WTC11 (cell line): ENCODE measurements around the gene CD72. TPM values are rescaled to one million over a fixed set of nuclear protein-coding genes. Genes with fewer than 3 reads are reported as not detected.

Source experiments
- ATAC-seq: fragments of 200-7000 bp; cut with Tn5 transposase; 2 replicates; pipeline ENCODE4 v1.10.0; 2021; ENCODE audit warnings: mild to moderate bottlenecking, moderate library complexity
- CTCF ChIA-PET: fragments of 300-600 bp; sonication (Branson Sonifier 250); formaldehyde crosslinking; loops from one replicate; lab custom pipeline; 2021; ENCODE audit warnings: antibody characterized with exemption; lab: Charles Lee
- POLR2A ChIA-PET: fragments of 350-600 bp; sonication (Branson Sonifier 250); formaldehyde crosslinking; loops from one replicate; lab custom pipeline; 2021; ENCODE audit warnings: antibody characterized with exemption; lab: Charles Lee
- DNase-seq: peaks from one replicate; pipeline ENCODE4 v3.0.0; 2021; ENCODE audit warnings: low spot score
- H3K27ac Mint-ChIP-seq: 2 replicates; pipeline ENCODE4 v1.8.0; 2021; ENCODE audit warnings: mixed read lengths
- H3K27me3 Mint-ChIP-seq: 2 replicates; pipeline ENCODE4 v1.8.0; 2021; ENCODE audit warnings: low read depth, mild to moderate bottlenecking, moderate library complexity, mixed read lengths
- H3K36me3 Mint-ChIP-seq: 2 replicates; pipeline ENCODE4 v1.8.0; 2021; ENCODE audit warnings: mixed read lengths
- H3K4me1 Mint-ChIP-seq: 2 replicates; pipeline ENCODE4 v1.8.0; 2022; ENCODE audit warnings: mixed read lengths
- H3K4me3 Mint-ChIP-seq: 2 replicates; pipeline ENCODE4 v1.8.0; 2021; ENCODE audit warnings: mild to moderate bottlenecking, moderate library complexity, mixed read lengths
- H3K9me3 Mint-ChIP-seq: 2 replicates; pipeline ENCODE4 v1.8.0; 2021; ENCODE audit warnings: mixed read lengths
- AFF4 ChIP-seq: sonication (generic); formaldehyde crosslinking; IDR thresholded peaks from 2 replicates; pipeline ENCODE4 v1.8.1; 2023; ENCODE audit warnings: mild to moderate bottlenecking, missing genetic modification reagents, borderline replicate concordance
- ATF2 ChIP-seq: sonication (generic); formaldehyde crosslinking; IDR thresholded peaks from 2 replicates; pipeline ENCODE4 v1.8.1; 2022; ENCODE audit warnings: low read depth, missing genetic modification reagents, borderline replicate concordance
- CREB1 ChIP-seq: sonication (generic); formaldehyde crosslinking; IDR thresholded peaks from 2 replicates; pipeline ENCODE4 v1.8.0; 2023; ENCODE audit warnings: mild to moderate bottlenecking, missing genetic modification reagents
- FOXP1 ChIP-seq: sonication (generic); formaldehyde crosslinking; IDR thresholded peaks from 2 replicates; pipeline ENCODE4 v1.8.0; 2022; ENCODE audit warnings: missing genetic modification reagents, mild to moderate bottlenecking, moderate library complexity, borderline replicate concordance
- GRHL2 ChIP-seq: fragments of 250-450 bp; sonication (Bioruptor Pico); IDR thresholded peaks from 2 replicates; pipeline ENCODE4 v1.8.0; 2022; ENCODE audit warnings: mild to moderate bottlenecking, moderate library complexity; ENCODE audit not compliant: insufficient replicate concordance, severe bottlenecking
- GTF2I ChIP-seq: fragments of 250-450 bp; sonication (Bioruptor Pico); conservative IDR thresholded peaks from 2 replicates; pipeline ENCODE4 v1.4.0; 2021; ENCODE audit warnings: mild to moderate bottlenecking
- KAT7 ChIP-seq: sonication (generic); formaldehyde crosslinking; IDR thresholded peaks from 2 replicates; pipeline ENCODE4 v1.8.1; 2023; ENCODE audit warnings: missing genetic modification reagents, mild to moderate bottlenecking, borderline replicate concordance
- MAX ChIP-seq: sonication (generic); formaldehyde crosslinking; IDR thresholded peaks from 2 replicates; pipeline ENCODE4 v1.8.0; 2022; ENCODE audit warnings: mild to moderate bottlenecking, missing genetic modification reagents
- MYBL2 ChIP-seq: sonication (generic); formaldehyde crosslinking; IDR thresholded peaks from 2 replicates; pipeline ENCODE4 v1.8.1; 2023; ENCODE audit warnings: mild to moderate bottlenecking, moderate library complexity, missing genetic modification reagents
- NR1H2 ChIP-seq: sonication (generic); formaldehyde crosslinking; IDR thresholded peaks from 2 replicates; pipeline ENCODE4 v1.9.0; 2021; ENCODE audit warnings: mild to moderate bottlenecking, moderate library complexity, missing genetic modification reagents
- OVOL2 ChIP-seq: fragments of 250-450 bp; sonication (Bioruptor Pico); IDR thresholded peaks from 2 replicates; pipeline ENCODE4 v1.9.0; 2021; ENCODE audit warnings: mild to moderate bottlenecking, borderline replicate concordance
- SMAD3 ChIP-seq: sonication (generic); formaldehyde crosslinking; IDR thresholded peaks from 2 replicates; pipeline ENCODE4 v1.8.0; 2022; ENCODE audit warnings: missing genetic modification reagents, mild to moderate bottlenecking, borderline replicate concordance
- USF1 ChIP-seq: sonication (generic); formaldehyde crosslinking; IDR thresholded peaks from 2 replicates; pipeline ENCODE4 v1.8.0; 2022; ENCODE audit warnings: mild to moderate bottlenecking, missing genetic modification reagents
- USF2 ChIP-seq: sonication (generic); formaldehyde crosslinking; IDR thresholded peaks from 2 replicates; pipeline ENCODE4 v1.8.1; 2023; ENCODE audit warnings: mild to moderate bottlenecking, missing genetic modification reagents, moderate library complexity
- ZNF416 ChIP-seq: fragments of 250-450 bp; sonication (Bioruptor Pico); IDR thresholded peaks from 2 replicates; pipeline ENCODE4 v1.9.0; 2021; ENCODE audit warnings: mild to moderate bottlenecking, inconsistent platforms
- total RNA-seq: library from RNA; stranded (reverse); gene quantifications from 3 replicates; pipeline ENCODE4 v1.2.3, GENCODE V29; 2021
- TF ChIP-seq, protein P1 (sequence below): fragments of 250-450 bp; sonication (Bioruptor Pico); IDR thresholded peaks from 2 replicates; pipeline ENCODE4 v1.8.0; 2021; ENCODE audit warnings: mild to moderate bottlenecking
- TF ChIP-seq, protein P2 (sequence below): sonication (generic); formaldehyde crosslinking; IDR thresholded peaks from 2 replicates; pipeline ENCODE4 v1.8.0; 2023; ENCODE audit warnings: missing genetic modification reagents
- TF ChIP-seq, protein P3 (sequence below): sonication (generic); formaldehyde crosslinking; IDR thresholded peaks from 2 replicates; pipeline ENCODE4 v1.8.1; 2022; ENCODE audit warnings: mild to moderate bottlenecking, missing genetic modification reagents, moderate library complexity, borderline replicate concordance
- TF ChIP-seq, protein P4 (sequence below): sonication (generic); formaldehyde crosslinking; IDR thresholded peaks from 2 replicates; pipeline ENCODE4 v1.8.1; 2022; ENCODE audit warnings: mild to moderate bottlenecking, moderate library complexity, missing genetic modification reagents
- TF ChIP-seq, protein P5 (sequence below): sonication (generic); formaldehyde crosslinking; IDR thresholded peaks from 2 replicates; pipeline ENCODE4 v1.8.0; 2023; ENCODE audit warnings: mild to moderate bottlenecking, missing genetic modification reagents

The CD72 gene
- total RNA-seq, 1 experiment from 2014 or later, result 2.9 TPM

GRCh38 chr9:35652829-35653209 is 34.6 kb upstream of the CD72 start:
- H3K27ac Mint-ChIP-seq, result no peak overlapping the region
- H3K36me3 Mint-ChIP-seq, result no peaks in the 10 kb centered on the region
- no peak for DNase-seq
- ATAC-seq, result no peak
- H3K4me1 Mint-ChIP-seq, result peaks cover 46% of the 10 kb centered on the region
- CTCF ChIA-PET, result interaction anchor here (0.6 to 1.0 kb wide), 2 partner anchors 12 to 42 kb away, joined by 3 to 6 read pairs; partner anchors contain the start of gene ARHGEF39
- H3K27me3 Mint-ChIP-seq, result peaks cover 29% of the 10 kb centered on the region
- no peak overlapping the region for H3K4me3 Mint-ChIP-seq
- POLR2A ChIA-PET, result no interaction called here
- TF ChIP-seq FOXP1 (no peak), GRHL2 (CRISPR knock-in tag) (no peak), OVOL2 (CRISPR knock-in tag) (no peak), AFF4 (CRISPR knock-in tag) (no peak), KAT7 (CRISPR knock-in tag) (no peak), MYBL2 (CRISPR knock-in tag) (no peak), USF1 (no peak), GTF2I (no peak), USF2 (CRISPR knock-in tag) (no peak), ZNF416 (CRISPR knock-in tag) (no peak), MAX (CRISPR knock-in tag) (no peak), CREB1 (CRISPR knock-in tag) (no peak), ATF2 (CRISPR knock-in tag) (no peak), NR1H2 (CRISPR knock-in tag) (no peak), SMAD3 (CRISPR knock-in tag) (no peak)
- TF ChIP-seq, protein P1, sequence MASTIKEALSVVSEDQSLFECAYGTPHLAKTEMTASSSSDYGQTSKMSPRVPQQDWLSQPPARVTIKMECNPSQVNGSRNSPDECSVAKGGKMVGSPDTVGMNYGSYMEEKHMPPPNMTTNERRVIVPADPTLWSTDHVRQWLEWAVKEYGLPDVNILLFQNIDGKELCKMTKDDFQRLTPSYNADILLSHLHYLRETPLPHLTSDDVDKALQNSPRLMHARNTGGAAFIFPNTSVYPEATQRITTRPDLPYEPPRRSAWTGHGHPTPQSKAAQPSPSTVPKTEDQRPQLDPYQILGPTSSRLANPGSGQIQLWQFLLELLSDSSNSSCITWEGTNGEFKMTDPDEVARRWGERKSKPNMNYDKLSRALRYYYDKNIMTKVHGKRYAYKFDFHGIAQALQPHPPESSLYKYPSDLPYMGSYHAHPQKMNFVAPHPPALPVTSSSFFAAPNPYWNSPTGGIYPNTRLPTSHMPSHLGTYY (CRISPR knock-in tag), result no peak
- TF ChIP-seq, protein P2, sequence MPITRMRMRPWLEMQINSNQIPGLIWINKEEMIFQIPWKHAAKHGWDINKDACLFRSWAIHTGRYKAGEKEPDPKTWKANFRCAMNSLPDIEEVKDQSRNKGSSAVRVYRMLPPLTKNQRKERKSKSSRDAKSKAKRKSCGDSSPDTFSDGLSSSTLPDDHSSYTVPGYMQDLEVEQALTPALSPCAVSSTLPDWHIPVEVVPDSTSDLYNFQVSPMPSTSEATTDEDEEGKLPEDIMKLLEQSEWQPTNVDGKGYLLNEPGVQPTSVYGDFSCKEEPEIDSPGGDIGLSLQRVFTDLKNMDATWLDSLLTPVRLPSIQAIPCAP, result no peak
- TF ChIP-seq, protein P3, sequence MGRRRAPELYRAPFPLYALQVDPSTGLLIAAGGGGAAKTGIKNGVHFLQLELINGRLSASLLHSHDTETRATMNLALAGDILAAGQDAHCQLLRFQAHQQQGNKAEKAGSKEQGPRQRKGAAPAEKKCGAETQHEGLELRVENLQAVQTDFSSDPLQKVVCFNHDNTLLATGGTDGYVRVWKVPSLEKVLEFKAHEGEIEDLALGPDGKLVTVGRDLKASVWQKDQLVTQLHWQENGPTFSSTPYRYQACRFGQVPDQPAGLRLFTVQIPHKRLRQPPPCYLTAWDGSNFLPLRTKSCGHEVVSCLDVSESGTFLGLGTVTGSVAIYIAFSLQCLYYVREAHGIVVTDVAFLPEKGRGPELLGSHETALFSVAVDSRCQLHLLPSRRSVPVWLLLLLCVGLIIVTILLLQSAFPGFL (CRISPR knock-in tag), result no peak
- TF ChIP-seq, protein P4, sequence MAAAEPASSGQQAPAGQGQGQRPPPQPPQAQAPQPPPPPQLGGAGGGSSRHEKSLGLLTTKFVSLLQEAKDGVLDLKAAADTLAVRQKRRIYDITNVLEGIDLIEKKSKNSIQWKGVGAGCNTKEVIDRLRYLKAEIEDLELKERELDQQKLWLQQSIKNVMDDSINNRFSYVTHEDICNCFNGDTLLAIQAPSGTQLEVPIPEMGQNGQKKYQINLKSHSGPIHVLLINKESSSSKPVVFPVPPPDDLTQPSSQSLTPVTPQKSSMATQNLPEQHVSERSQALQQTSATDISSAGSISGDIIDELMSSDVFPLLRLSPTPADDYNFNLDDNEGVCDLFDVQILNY (CRISPR knock-in tag), result no peak
- TF ChIP-seq, protein P5, sequence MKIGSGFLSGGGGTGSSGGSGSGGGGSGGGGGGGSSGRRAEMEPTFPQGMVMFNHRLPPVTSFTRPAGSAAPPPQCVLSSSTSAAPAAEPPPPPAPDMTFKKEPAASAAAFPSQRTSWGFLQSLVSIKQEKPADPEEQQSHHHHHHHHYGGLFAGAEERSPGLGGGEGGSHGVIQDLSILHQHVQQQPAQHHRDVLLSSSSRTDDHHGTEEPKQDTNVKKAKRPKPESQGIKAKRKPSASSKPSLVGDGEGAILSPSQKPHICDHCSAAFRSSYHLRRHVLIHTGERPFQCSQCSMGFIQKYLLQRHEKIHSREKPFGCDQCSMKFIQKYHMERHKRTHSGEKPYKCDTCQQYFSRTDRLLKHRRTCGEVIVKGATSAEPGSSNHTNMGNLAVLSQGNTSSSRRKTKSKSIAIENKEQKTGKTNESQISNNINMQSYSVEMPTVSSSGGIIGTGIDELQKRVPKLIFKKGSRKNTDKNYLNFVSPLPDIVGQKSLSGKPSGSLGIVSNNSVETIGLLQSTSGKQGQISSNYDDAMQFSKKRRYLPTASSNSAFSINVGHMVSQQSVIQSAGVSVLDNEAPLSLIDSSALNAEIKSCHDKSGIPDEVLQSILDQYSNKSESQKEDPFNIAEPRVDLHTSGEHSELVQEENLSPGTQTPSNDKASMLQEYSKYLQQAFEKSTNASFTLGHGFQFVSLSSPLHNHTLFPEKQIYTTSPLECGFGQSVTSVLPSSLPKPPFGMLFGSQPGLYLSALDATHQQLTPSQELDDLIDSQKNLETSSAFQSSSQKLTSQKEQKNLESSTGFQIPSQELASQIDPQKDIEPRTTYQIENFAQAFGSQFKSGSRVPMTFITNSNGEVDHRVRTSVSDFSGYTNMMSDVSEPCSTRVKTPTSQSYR (CRISPR knock-in tag), result no peak
- H3K9me3 Mint-ChIP-seq, result no peaks in the 10 kb centered on the region
